Thyroid gland (tissue), 4 donors: ENCODE data around the gene GLRA3. TPM values are rescaled to one million over a fixed set of nuclear protein-coding genes. Genes with fewer than 3 reads are reported as not detected.

Source experiments
- DNase-seq, 2 donors: peaks; one replicate each; pipeline ENCODE4 v3.0.0-alpha.2; 2019
- H3K27ac ChIP-seq, 3 donors: fragments of 200-600 bp; sonication (generic); 1 replicate in 2 of 3; 2 replicates in 1 of 3; pipeline ENCODE4 v1.5.1; 2016 to 2019; ENCODE audit warnings: mild to moderate bottlenecking in 1 of 3, moderate library complexity in 1 of 3
- H3K27me3 ChIP-seq: fragments of 200-600 bp; sonication (generic); one replicate; pipeline ENCODE4 v1.5.1; 2019
- H3K36me3 ChIP-seq, 2 donors: fragments of 200-600 bp; sonication (generic); one replicate each; pipeline ENCODE4 v1.5.1; 2016 to 2019
- H3K4me1 ChIP-seq, 2 donors: fragments of 200-600 bp; sonication (generic); one replicate each; pipeline ENCODE4 v1.5.1; 2017 to 2019
- H3K4me3 ChIP-seq, 3 donors: fragments of 200-600 bp; sonication (generic); replicated peaks in 1 of 3; 1 replicate in 2 of 3; 2 replicates in 1 of 3; pipeline ENCODE4 v1.5.1; 2016; ENCODE audit warnings: mild to moderate bottlenecking in 1 of 3
- H3K9me3 ChIP-seq: fragments of 200-600 bp; sonication (generic); one replicate; pipeline ENCODE4 v1.5.1; 2017
- POLR2A ChIP-seq, 2 donors: fragments of 450-650 bp; IDR thresholded peaks; one replicate each; pipeline ENCODE4 v1.6.1; 2017; ENCODE audit warnings: antibody characterized with exemption in 2 of 2, mild to moderate bottlenecking in 2 of 2, moderate library complexity in 1 of 2
- WGBS, 2 donors: methylation state at CpG; one replicate each; pipeline ENCODE4 v1.1.5; 2017; 5-methylcytosine and 5-hydroxymethylcytosine counted together
- intact Hi-C: fragments of 100-400 bp; cut with DNase I; formaldehyde crosslinking; loops from one replicate; pipeline ENCODE4 v1.15.1; 2023
- total RNA-seq, 4 donors: library from RNA; depleted of rRNA; stranded (reverse); fragments of >200 nt; gene quantifications; one replicate each; pipeline ENCODE4 v1.2.3, GENCODE V29; 2016
- TF ChIP-seq, protein P1 (sequence below), 6 experiments: fragments of 200-600 bp in 3 of 6; fragments of 450-650 bp in 3 of 6; sonication (generic) in 3 of 6; IDR thresholded peaks; one replicate each; pipeline ENCODE4 v1.5.1; 2016 to 2019; ENCODE audit warnings: antibody characterized with exemption in 6 of 6, mild to moderate bottlenecking in 2 of 6, inconsistent platforms in 1 of 6, moderate library complexity in 1 of 6

GLRA3 gene
- total RNA-seq, 4 donors from 2014 or later = not detected

DNA sequence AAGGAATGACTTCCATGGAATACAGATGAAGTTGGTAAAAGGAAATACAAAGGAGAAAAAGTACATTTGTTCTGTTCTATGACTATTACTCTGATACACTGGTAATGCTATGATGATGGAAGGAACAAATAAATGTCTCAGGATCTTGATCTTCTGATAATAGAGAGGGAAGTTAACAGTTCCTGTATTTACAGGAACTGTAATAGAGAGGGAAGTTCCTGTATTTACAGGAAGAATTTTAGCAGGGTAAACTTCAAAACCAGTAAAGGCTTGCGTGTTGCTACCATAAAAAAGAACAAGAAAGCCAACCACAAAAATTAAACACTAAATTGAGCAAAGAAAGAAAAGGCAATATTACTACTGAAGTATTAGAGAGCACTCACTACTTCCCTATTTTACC, 215.1 kb downstream of the GLRA3 start:
- H3K27me3 ChIP-seq = no peaks in the 10 kb centered on the region
- H3K4me1 ChIP-seq = no peaks in the 10 kb centered on the region
- intact Hi-C loops = no loop called here
- WGBS, 2 donors = 77 to 85% methylated on average over 1 of the region's 1 CpG
- no peaks in the 10 kb centered on the region for H3K36me3 ChIP-seq
- H3K27ac ChIP-seq = no peak overlapping the region
- TF ChIP-seq, protein P1, sequence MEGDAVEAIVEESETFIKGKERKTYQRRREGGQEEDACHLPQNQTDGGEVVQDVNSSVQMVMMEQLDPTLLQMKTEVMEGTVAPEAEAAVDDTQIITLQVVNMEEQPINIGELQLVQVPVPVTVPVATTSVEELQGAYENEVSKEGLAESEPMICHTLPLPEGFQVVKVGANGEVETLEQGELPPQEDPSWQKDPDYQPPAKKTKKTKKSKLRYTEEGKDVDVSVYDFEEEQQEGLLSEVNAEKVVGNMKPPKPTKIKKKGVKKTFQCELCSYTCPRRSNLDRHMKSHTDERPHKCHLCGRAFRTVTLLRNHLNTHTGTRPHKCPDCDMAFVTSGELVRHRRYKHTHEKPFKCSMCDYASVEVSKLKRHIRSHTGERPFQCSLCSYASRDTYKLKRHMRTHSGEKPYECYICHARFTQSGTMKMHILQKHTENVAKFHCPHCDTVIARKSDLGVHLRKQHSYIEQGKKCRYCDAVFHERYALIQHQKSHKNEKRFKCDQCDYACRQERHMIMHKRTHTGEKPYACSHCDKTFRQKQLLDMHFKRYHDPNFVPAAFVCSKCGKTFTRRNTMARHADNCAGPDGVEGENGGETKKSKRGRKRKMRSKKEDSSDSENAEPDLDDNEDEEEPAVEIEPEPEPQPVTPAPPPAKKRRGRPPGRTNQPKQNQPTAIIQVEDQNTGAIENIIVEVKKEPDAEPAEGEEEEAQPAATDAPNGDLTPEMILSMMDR (IDR thresholded peaks at IDR 0.05) = no peak
- TF ChIP-seq POLR2A (IDR thresholded peaks at IDR 0.05) = no peak
- no peak for DNase-seq
- no peak overlapping the region for H3K4me3 ChIP-seq
- no peaks in the 10 kb centered on the region for H3K9me3 ChIP-seq

DNA sequence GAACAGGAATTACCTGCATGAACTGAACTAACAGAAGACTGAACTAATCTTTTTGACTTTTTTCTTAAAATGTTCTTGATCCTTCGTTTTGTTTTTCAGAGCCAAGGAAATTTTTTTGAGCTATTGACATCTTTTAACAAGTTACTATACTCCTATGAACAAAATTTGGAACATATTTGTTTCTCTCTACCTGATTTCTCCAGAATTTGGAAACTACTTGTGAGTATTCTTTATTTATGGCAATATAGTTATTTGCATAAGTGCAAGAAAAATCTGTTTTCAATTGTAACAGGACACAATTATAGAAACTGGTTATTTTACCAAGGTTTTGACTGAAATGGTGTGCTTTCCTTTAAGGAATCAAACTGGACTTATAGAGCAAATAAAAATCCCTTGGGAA, 217.3 kb downstream of the GLRA3 start:
- Histone ChIP-seq H3K27me3 (no peaks in the 10 kb centered on the region), H3K36me3 (no peaks in the 10 kb centered on the region), H3K4me1 (no peaks in the 10 kb centered on the region), H3K9me3 (no peaks in the 10 kb centered on the region), H3K4me3 (no peak overlapping the region), H3K27ac (no peak overlapping the region)
- TF ChIP-seq, protein P1 (IDR thresholded peaks at IDR 0.05) = no peak
- no peak for TF ChIP-seq POLR2A (IDR thresholded peaks at IDR 0.05)
- DNase-seq = no peak
- WGBS, 2 donors = 82 to 83% methylated on average over 1 of the region's 1 CpG
- intact Hi-C loops = no loop called here

- TF ChIP-seq, protein P1 (IDR thresholded peaks at IDR 0.05) = no peak
- TF ChIP-seq POLR2A (IDR thresholded peaks at IDR 0.05) = no peak
- Histone ChIP-seq H3K36me3 (no peaks in the 10 kb centered on the region), H3K27me3 (no peaks in the 10 kb centered on the region), H3K4me1 (no peaks in the 10 kb centered on the region), H3K9me3 (no peaks in the 10 kb centered on the region), H3K4me3 (no peak overlapping the region), H3K27ac (no peak overlapping the region)
- DNase-seq = no peak
- WGBS, 2 donors = 74 to 79% methylated on average over 1 of the region's 1 CpG
- intact Hi-C loops = no loop called here
Measured at GRCh38 chr4:174607792-174608191, 221.3 kb downstream of the GLRA3 start.

- TF ChIP-seq, protein P1 (IDR thresholded peaks at IDR 0.05) = no peak
- no peak for TF ChIP-seq POLR2A (IDR thresholded peaks at IDR 0.05)
- 41 to 47% methylated on average over 4 of the region's 4 CpGs for WGBS, 2 donors
- intact Hi-C loops = no loop called here
- H3K9me3 ChIP-seq = no peaks in the 10 kb centered on the region
- H3K27ac ChIP-seq = no peak overlapping the region
- H3K4me3 ChIP-seq = no peak overlapping the region
- no peak for DNase-seq
- H3K36me3 ChIP-seq = no peaks in the 10 kb centered on the region
- no peaks in the 10 kb centered on the region for H3K27me3 ChIP-seq
- H3K4me1 ChIP-seq = peaks cover 0 to 3% of the 10 kb centered on the region in 2 donors
Measured at GRCh38 chr4:174604198-174604597, 224.8 kb downstream of the GLRA3 start.

DNA sequence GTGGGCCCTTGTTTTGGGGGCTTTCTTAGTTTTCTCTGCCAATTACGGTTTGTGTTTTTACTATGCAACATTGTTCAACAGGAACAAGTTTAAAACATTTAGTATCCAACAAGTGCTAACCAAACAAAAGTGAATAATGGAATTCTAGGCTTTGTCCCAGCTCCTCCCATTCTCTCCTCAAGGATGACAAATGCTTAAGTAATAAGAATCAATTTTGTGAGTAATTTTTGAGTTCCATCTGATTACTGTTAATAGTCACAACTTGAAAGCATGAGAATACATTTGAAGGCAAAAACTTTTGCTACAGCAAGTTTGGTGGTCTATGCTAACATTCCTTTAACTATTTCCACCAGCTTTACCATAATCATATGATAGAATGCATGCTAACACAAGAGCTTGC, 228.7 kb downstream of the GLRA3 start:
- no peak overlapping the region for H3K27ac ChIP-seq
- intact Hi-C loops = no loop called here
- TF ChIP-seq POLR2A (IDR thresholded peaks at IDR 0.05) = no peak
- TF ChIP-seq, protein P1 (IDR thresholded peaks at IDR 0.05) = no peak
- H3K36me3 ChIP-seq = no peaks in the 10 kb centered on the region
- no peaks in the 10 kb centered on the region for H3K9me3 ChIP-seq
- H3K27me3 ChIP-seq = no peaks in the 10 kb centered on the region
- H3K4me1 ChIP-seq = peaks cover 0 to 3% of the 10 kb centered on the region in 2 donors
- no peak for DNase-seq
- 24 to 29% methylated on average over 1 of the region's 1 CpG for WGBS, 2 donors
- no peak overlapping the region for H3K4me3 ChIP-seq
